Smooth muscle cell (in vitro differentiated cells): ENCODE data around the gene RNF150. TPM values are rescaled to one million over a fixed set of nuclear protein-coding genes. Genes with fewer than 3 reads are reported as not detected.

Source experiments
- DNase-seq: peaks from one replicate; lab custom pipeline; 2025; ENCODE audit not compliant: unreplicated experiment; lab: John Stamatoyannopoulos, UW
- H2AFZ ChIP-seq: fragments of 200-600 bp; sonication (generic); 2 replicates; pipeline ENCODE4 v1.6.0; 2016; ENCODE audit warnings: antibody characterized with exemption, low read depth, mild to moderate bottlenecking
- H3F3A ChIP-seq: fragments of 200-600 bp; sonication (generic); 2 replicates; pipeline ENCODE4 v1.6.0; 2017; ENCODE audit warnings: antibody characterized with exemption, low read depth
- H3K27ac ChIP-seq: fragments of 200-600 bp; sonication (generic); 2 replicates; pipeline ENCODE4 v1.5.1; 2016; ENCODE audit warnings: low read depth, mild to moderate bottlenecking
- H3K27me3 ChIP-seq: fragments of 200-600 bp; sonication (generic); 2 replicates; pipeline ENCODE4 v1.6.1; 2016; ENCODE audit warnings: low read depth, mild to moderate bottlenecking
- H3K36me3 ChIP-seq: fragments of 200-600 bp; sonication (generic); 2 replicates; pipeline ENCODE4 v1.5.1; 2016; ENCODE audit warnings: low read depth
- H3K4me1 ChIP-seq: fragments of 200-600 bp; sonication (generic); 2 replicates; pipeline ENCODE4 v1.5.1; 2016; ENCODE audit warnings: low read depth
- H3K4me2 ChIP-seq: fragments of 200-600 bp; sonication (generic); 2 replicates; pipeline ENCODE4 v1.6.0; 2016; ENCODE audit warnings: mild to moderate bottlenecking
- H3K4me3 ChIP-seq: fragments of 200-600 bp; sonication (generic); 2 replicates; pipeline ENCODE4 v1.5.1; 2016; ENCODE audit warnings: mild to moderate bottlenecking
- H3K79me2 ChIP-seq: fragments of 200-600 bp; sonication (generic); 2 replicates; pipeline ENCODE4 v1.6.0; 2016; ENCODE audit warnings: low read depth, mild to moderate bottlenecking
- H3K9ac ChIP-seq: fragments of 200-600 bp; sonication (generic); 2 replicates; pipeline ENCODE4 v1.6.0; 2016; ENCODE audit warnings: low read depth
- H3K9me3 ChIP-seq: fragments of 200-600 bp; sonication (generic); replicated peaks from 2 replicates; pipeline ENCODE4 v1.5.1; 2016; ENCODE audit warnings: low read depth
- H4K20me1 ChIP-seq: fragments of 200-600 bp; sonication (generic); 2 replicates; pipeline ENCODE4 v1.6.0; 2016; ENCODE audit warnings: low read depth
- WGBS: methylation state at CpG from one replicate; pipeline ENCODE4 v1.1.7; 2016; ENCODE audit warnings: low lambda C conversion rate; 5-methylcytosine and 5-hydroxymethylcytosine counted together
- polyA plus RNA-seq: library from polyadenylated mRNA; unstranded; fragments of >200 nt; fragmentation: Nextera tagmentation; extraction: Ambion mirVana; gene quantifications from 2 replicates; pipeline ENCODE4 v1.2.1, GENCODE V29; 2016
- total RNA-seq: library from RNA; depleted of rRNA; stranded (reverse); fragments of >200 nt; gene quantifications from 2 replicates; pipeline ENCODE4 v1.2.3, GENCODE V29; 2014
- TF ChIP-seq, protein P1 (sequence below): fragments of 200-600 bp; sonication (generic); IDR thresholded peaks from 2 replicates; pipeline ENCODE4 v1.5.1; 2017; ENCODE audit warnings: borderline replicate concordance, mild to moderate bottlenecking, antibody characterized with exemption; ENCODE audit not compliant: insufficient read depth, poor library complexity, severe bottlenecking

Gene RNF150
- total and polyA plus RNA-seq, 2 experiments from 2014 or later = 0.09 to 2.2 TPM

GRCh38 chr4:141035920-141036319 lies 97.3 kb downstream of the RNF150 start:
- Histone ChIP-seq H3K4me3 (no peak overlapping the region), H3K4me1 (no peaks in the 10 kb centered on the region), H4K20me1 (no peaks in the 10 kb centered on the region), H3K9ac (no peak overlapping the region), H3K79me2 (no peaks in the 10 kb centered on the region), H3K36me3 (no peaks in the 10 kb centered on the region), H3K4me2 (no peak overlapping the region), H3K27me3 (no peaks in the 10 kb centered on the region), H3K9me3 (no peaks in the 10 kb centered on the region), H2AFZ (no peak overlapping the region), H3K27ac (no peak overlapping the region), H3F3A (no peaks in the 10 kb centered on the region)
- TF ChIP-seq, protein P1, sequence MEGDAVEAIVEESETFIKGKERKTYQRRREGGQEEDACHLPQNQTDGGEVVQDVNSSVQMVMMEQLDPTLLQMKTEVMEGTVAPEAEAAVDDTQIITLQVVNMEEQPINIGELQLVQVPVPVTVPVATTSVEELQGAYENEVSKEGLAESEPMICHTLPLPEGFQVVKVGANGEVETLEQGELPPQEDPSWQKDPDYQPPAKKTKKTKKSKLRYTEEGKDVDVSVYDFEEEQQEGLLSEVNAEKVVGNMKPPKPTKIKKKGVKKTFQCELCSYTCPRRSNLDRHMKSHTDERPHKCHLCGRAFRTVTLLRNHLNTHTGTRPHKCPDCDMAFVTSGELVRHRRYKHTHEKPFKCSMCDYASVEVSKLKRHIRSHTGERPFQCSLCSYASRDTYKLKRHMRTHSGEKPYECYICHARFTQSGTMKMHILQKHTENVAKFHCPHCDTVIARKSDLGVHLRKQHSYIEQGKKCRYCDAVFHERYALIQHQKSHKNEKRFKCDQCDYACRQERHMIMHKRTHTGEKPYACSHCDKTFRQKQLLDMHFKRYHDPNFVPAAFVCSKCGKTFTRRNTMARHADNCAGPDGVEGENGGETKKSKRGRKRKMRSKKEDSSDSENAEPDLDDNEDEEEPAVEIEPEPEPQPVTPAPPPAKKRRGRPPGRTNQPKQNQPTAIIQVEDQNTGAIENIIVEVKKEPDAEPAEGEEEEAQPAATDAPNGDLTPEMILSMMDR = no peak
- DNase-seq = no peak

DNA sequence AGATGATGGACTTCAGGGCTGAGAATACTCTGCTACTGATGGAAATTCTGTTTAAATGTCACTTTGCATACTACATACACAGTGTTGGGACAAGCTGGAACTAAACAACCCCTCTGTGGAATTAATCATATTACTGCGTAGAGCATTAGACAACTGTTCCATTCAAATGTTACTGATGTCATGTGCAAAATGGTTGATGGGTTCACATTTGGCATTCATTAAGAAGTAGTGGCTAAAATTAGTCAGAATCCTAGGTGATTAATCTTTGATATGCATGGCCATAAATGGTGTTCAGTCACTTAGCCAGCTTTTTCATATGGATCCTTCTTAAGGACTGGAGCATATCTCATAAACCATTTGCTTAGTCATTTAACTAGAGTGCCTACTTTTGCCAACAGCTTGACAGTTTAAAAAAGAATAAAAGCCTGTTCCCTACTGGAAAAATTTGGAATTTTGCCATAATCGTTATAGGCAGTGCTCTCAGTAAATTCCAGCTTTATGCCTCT lies 105.2 kb downstream of the RNF150 start:
- no peak for DNase-seq
- 53% methylated on average over 2 of the region's 2 CpGs for WGBS
- Histone ChIP-seq H3K4me2 (peak overlapping the region; percentile 16), H3K9me3 (no peaks in the 10 kb centered on the region), H4K20me1 (no peaks in the 10 kb centered on the region), H3K36me3 (no peaks in the 10 kb centered on the region), H3F3A (no peaks in the 10 kb centered on the region), H3K27ac (no peak overlapping the region), H3K27me3 (no peaks in the 10 kb centered on the region), H3K4me3 (no peak overlapping the region), H3K79me2 (no peaks in the 10 kb centered on the region), H3K9ac (no peak overlapping the region), H2AFZ (no peak overlapping the region), H3K4me1 (no peaks in the 10 kb centered on the region)
- TF ChIP-seq, protein P1 = no peak

GRCh38 chr4:141027421-141027820 lies 105.8 kb downstream of the RNF150 start:
- H4K20me1 ChIP-seq = no peaks in the 10 kb centered on the region
- H3F3A ChIP-seq = no peaks in the 10 kb centered on the region
- DNase-seq = no peak
- no peaks in the 10 kb centered on the region for H3K27me3 ChIP-seq
- H3K79me2 ChIP-seq = no peaks in the 10 kb centered on the region
- 27% methylated on average over 1 of the region's 1 CpG for WGBS
- H3K27ac ChIP-seq = no peak overlapping the region
- H3K9ac ChIP-seq = no peak overlapping the region
- no peak overlapping the region for H3K4me3 ChIP-seq
- no peaks in the 10 kb centered on the region for H3K36me3 ChIP-seq
- no peaks in the 10 kb centered on the region for H3K9me3 ChIP-seq
- no peak overlapping the region for H3K4me2 ChIP-seq
- no peak overlapping the region for H2AFZ ChIP-seq
- TF ChIP-seq, protein P1 = no peak
- no peaks in the 10 kb centered on the region for H3K4me1 ChIP-seq

GRCh38 chr4:141026900-141027299 lies 106.4 kb downstream of the RNF150 start:
- Histone ChIP-seq H3K27ac (no peak overlapping the region), H3K4me3 (no peak overlapping the region), H4K20me1 (no peaks in the 10 kb centered on the region), H3K4me2 (no peak overlapping the region), H2AFZ (no peak overlapping the region), H3F3A (no peaks in the 10 kb centered on the region), H3K36me3 (no peaks in the 10 kb centered on the region), H3K4me1 (no peaks in the 10 kb centered on the region), H3K9me3 (no peaks in the 10 kb centered on the region), H3K9ac (no peak overlapping the region), H3K79me2 (no peaks in the 10 kb centered on the region), H3K27me3 (no peaks in the 10 kb centered on the region)
- TF ChIP-seq, protein P1 = no peak
- no peak for DNase-seq
- 89% methylated on average over 7 of the region's 7 CpGs for WGBS
